Large intestine (tissue), 3 donors: Measurements from ENCODE around the gene SERTAD2. TPM values are rescaled to one million over a fixed set of nuclear protein-coding genes. Genes with fewer than 3 reads are reported as not detected.
A peak's percentile ranks its signal among the peaks of the same experiment; 100 is the strongest.

Experiments used
- DNase-seq, 2 donors: peaks; one replicate each; pipeline versions ENCODE4 v3.0.0 to v3.0.0-alpha.2; 2013
- H3K27ac ChIP-seq: one replicate; pipeline ENCODE4 v1.5.1; 2013; ENCODE audit warnings: low read length
- H3K27me3 ChIP-seq: 2 replicates; pipeline ENCODE4 v1.6.1; 2013; ENCODE audit warnings: low read length; ENCODE audit not compliant: control insufficient read depth, insufficient read depth
- H3K36me3 ChIP-seq: 2 replicates; pipeline ENCODE4 v1.6.1; 2013; ENCODE audit warnings: low read length; ENCODE audit not compliant: control insufficient read depth, insufficient read depth
- H3K4me1 ChIP-seq: one replicate; pipeline ENCODE4 v1.6.1; 2013; ENCODE audit warnings: low read length; ENCODE audit not compliant: control insufficient read depth, insufficient read depth
- H3K4me3 ChIP-seq: one replicate; pipeline ENCODE4 v1.5.1; 2013; ENCODE audit warnings: low read length
- H3K9me3 ChIP-seq: one replicate; pipeline ENCODE4 v1.6.1; 2013; ENCODE audit warnings: mild to moderate bottlenecking, low read depth, low read length, moderate library complexity; ENCODE audit not compliant: control insufficient read depth
- WGBS: methylation state at CpG from one replicate; pipeline ENCODE4 v1.1.5; 2013; ENCODE audit warnings: low lambda C conversion rate; ENCODE audit not compliant: insufficient coverage; 5-methylcytosine and 5-hydroxymethylcytosine counted together
- polyA plus RNA-seq: library from polyadenylated mRNA; unstranded; fragments of 120-200 nt; gene quantifications from one replicate; pipeline ENCODE4 v1.2.1, GENCODE V29; 2013

The SERTAD2 gene
- polyA plus RNA-seq, 1 donor = 19.7 TPM

DNA sequence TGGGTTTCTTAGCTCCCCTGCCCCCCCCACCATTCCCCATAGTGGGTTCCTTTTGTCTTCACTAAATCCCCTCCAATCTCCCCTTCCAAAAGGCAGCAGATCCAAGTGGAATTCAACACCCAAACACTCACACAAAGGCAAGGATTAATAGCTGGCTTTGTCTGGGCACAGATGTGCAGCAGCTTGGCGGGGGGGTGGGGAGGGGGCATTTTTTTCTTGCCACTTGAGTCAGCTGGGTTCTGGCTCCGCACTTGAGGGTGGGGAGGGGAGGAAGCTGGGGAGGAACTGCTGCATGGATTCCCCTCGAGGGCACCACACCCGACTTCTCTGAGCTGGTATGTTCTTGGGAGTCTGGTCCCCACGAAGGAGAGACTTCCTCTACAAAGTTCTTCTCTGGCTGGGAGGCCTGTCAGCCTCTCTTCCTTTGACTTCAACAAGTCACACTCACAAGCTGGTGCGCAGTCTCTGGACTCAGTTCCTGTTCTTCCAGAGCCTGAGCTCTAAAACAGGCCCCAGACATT, 36.0 kb downstream of the SERTAD2 start:
- Histone ChIP-seq H3K27me3 (no peaks in the 10 kb centered on the region), H3K27ac (no peak overlapping the region), H3K9me3 (no peaks in the 10 kb centered on the region), H3K4me1 (no peaks in the 10 kb centered on the region), H3K4me3 (no peak overlapping the region), H3K36me3 (no peaks in the 10 kb centered on the region)
- no peak for DNase-seq
- no CpG with 5 or more reads among the region's 6 CpGs for WGBS

DNA sequence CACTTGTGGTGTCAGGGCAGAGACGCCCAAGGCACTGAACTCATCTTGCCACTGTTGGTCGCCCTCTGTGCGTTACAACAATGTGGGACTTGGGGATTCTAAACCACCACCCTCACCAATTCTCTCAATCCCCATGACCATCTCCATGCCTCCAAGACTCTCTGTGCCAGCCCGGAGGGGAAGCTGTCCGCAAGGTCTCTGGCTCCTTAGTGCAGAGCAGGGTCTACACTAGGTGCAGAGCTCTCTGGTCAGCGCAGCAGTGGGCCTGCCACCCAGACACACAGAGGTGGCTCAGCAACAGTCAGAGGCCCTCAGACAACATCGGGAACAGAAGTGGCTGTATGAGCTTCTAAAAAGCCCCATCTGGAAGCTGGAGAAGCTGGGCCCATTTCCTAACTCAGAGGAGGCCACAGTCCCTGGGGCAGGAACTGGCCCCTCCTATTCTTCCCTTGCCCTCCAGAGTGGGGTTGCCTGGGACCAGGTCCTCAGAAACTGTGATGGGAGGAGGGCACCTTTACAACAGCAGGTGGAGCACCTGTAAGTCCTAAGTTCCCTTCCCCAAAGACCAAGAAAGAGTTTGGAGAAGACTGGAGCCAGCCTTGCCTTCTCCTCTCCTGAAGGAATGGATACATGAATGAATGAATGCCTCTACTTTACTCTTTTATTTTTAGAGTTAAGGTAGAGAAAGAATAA, 37.7 kb downstream of the SERTAD2 start:
- DNase-seq = no peak
- no peaks in the 10 kb centered on the region for H3K4me1 ChIP-seq
- no CpG with 5 or more reads among the region's 7 CpGs for WGBS

DNA sequence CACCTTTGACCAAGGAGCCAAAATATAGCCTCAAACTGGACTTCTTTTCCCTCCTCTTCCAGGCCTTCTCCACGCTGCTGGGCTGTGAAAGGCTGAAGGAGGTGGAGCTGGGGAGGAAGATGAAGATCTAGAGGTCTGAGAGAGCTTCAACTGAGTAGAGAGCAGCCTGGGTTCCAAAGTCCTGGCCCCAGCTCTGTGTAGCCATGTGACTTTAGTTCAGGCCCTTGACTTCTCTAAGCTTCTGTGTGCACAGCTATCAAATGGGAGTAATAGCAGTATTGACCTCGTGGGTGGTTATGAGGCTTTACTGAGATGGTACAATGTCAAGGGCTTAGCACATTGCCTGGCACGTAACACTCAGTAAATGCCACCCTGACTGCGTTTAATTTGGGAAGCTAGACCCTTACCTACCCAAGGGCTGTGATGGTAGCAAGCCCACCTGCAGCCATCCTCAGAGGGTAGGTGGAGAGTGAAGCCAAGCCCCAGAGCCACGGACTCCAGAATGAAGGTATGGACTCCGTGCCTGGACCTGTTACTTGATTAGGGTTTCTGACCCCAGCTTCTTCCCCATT, 38.4 kb downstream of the SERTAD2 start:
- H3K27me3 ChIP-seq = no peaks in the 10 kb centered on the region
- no peak overlapping the region for H3K27ac ChIP-seq
- no peaks in the 10 kb centered on the region for H3K4me1 ChIP-seq
- H3K9me3 ChIP-seq = no peaks in the 10 kb centered on the region
- no peak overlapping the region for H3K4me3 ChIP-seq
- no CpG with 5 or more reads among the region's 6 CpGs for WGBS
- H3K36me3 ChIP-seq = no peaks in the 10 kb centered on the region
- peak in 1 of 2 donors; percentile 74 for DNase-seq

More for the DNA sequence above, 37.7 kb downstream of the SERTAD2 start:
- no peaks in the 10 kb centered on the region for H3K9me3 ChIP-seq
- H3K27me3 ChIP-seq = no peaks in the 10 kb centered on the region
- H3K4me3 ChIP-seq = no peak overlapping the region
- H3K36me3 ChIP-seq = no peaks in the 10 kb centered on the region
- no peak overlapping the region for H3K27ac ChIP-seq

DNA sequence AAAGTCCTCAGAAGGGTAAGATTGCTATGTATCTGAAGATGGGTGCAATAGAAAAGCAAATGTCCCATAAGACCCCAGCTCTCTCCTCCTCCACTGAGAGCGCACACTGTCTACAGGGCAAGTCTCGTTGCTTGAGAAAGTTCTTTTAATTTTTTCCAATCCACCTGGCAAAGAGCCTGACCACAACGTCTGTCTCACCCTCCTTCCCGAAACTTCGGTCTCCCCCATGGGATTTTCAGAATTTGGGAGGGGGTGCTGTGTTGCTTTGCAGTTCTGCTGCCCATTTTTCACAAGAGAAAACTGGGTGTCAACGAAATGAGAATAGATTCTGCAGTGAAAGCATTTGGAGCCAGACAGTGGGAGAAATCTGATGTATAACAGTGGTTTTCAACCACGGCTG, 40.4 kb downstream of the SERTAD2 start:
- peaks cover 7% of the 10 kb centered on the region for H3K4me1 ChIP-seq
- H3K9me3 ChIP-seq = no peaks in the 10 kb centered on the region
- H3K4me3 ChIP-seq = no peak overlapping the region
- WGBS = 87% methylated on average over 3 of the region's 7 CpGs
- no peaks in the 10 kb centered on the region for H3K27me3 ChIP-seq
- DNase-seq = no peak
- H3K27ac ChIP-seq = no peak overlapping the region
- no peaks in the 10 kb centered on the region for H3K36me3 ChIP-seq

DNA sequence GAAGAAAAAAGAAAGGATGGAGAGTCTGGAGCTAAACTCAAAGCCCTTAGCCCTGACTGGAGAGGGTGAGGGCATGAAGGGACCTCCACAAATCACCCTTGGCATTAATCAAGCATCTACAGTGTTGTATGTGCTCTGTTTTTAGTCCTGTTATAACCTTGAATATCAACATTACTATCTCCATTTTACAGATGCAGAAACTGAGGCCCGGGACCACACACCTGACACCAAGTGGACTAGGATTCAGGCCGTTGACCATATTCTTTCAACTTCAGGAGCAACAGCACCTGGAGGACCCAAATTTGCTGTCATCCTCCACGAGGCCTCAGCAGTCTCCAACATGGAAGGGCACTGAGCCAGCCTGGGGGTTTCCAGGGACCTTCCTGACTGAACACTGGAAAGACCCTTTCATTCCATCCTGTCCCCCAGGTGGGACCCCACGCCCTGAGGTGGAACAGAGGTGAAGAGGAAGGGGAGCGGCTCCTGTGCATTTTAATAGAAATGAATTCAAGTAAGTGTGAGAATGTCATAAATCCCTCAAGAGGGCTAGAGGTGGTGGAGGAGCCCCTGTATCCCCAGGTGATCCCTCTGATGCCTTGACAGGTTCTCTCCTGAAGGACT, 41.0 kb downstream of the SERTAD2 start:
- WGBS = no CpG with 5 or more reads among the region's 5 CpGs
- no peaks in the 10 kb centered on the region for H3K27me3 ChIP-seq
- H3K4me3 ChIP-seq = no peak overlapping the region
- DNase-seq = no peak
- peaks cover 13% of the 10 kb centered on the region for H3K4me1 ChIP-seq
- H3K36me3 ChIP-seq = no peaks in the 10 kb centered on the region
- H3K27ac ChIP-seq = no peak overlapping the region
- no peaks in the 10 kb centered on the region for H3K9me3 ChIP-seq

DNA sequence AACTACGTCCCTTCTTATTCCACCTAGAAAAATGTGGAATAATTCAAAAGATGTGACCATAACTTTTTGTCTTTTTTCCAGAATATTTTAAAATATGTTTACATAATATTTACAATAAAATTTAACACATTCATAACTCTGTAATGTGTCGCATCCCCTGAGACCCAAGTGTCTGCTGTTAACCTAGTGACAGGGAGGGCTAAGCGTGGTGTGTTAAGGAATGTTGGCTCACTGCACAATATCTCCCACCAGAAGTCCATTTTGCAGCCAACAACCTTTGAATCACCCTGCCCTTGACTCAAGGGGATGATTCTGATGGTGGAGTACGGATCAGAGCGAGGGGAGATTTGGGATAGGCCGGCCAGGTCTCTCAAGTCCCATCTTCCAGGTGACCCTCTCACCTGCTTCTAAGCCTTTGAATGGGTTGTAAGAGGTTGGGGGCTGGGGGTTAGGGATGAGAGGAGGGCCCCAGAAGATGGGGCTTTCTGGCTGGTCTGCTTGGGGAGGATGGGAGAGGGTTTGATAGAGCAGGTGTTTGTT, 43.3 kb downstream of the SERTAD2 start:
- H3K4me1 ChIP-seq = peaks cover 35% of the 10 kb centered on the region
- no peak overlapping the region for H3K27ac ChIP-seq
- DNase-seq = no peak
- no peaks in the 10 kb centered on the region for H3K27me3 ChIP-seq
- H3K9me3 ChIP-seq = no peaks in the 10 kb centered on the region
- 100% methylated on average over 1 of the region's 6 CpGs for WGBS
- H3K4me3 ChIP-seq = no peak overlapping the region
- H3K36me3 ChIP-seq = no peaks in the 10 kb centered on the region

DNA sequence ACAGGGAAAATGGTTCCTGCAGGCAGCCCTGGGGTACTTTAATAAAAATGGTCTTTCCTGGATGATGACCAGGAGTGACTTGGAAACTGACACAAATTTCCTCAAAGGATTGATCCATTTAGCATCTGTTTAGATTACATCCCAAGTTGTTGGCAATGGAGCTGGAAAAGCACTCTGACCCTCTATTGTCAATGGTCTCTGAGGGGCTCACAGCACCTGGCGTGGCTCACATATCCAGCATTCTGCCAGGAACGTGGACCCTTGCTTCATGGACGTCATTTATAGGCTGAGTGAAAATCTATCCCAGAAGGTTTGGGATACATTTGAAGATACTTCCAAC, 43.8 kb downstream of the SERTAD2 start:
- Histone ChIP-seq H3K27me3 (no peaks in the 10 kb centered on the region), H3K4me3 (peak overlapping the region; percentile 70), H3K36me3 (no peaks in the 10 kb centered on the region), H3K27ac (peak overlapping the region; percentile 58), H3K9me3 (no peaks in the 10 kb centered on the region), H3K4me1 (peaks cover 39% of the 10 kb centered on the region)
- no peak for DNase-seq
- no CpG with 5 or more reads among the region's 3 CpGs for WGBS

DNA sequence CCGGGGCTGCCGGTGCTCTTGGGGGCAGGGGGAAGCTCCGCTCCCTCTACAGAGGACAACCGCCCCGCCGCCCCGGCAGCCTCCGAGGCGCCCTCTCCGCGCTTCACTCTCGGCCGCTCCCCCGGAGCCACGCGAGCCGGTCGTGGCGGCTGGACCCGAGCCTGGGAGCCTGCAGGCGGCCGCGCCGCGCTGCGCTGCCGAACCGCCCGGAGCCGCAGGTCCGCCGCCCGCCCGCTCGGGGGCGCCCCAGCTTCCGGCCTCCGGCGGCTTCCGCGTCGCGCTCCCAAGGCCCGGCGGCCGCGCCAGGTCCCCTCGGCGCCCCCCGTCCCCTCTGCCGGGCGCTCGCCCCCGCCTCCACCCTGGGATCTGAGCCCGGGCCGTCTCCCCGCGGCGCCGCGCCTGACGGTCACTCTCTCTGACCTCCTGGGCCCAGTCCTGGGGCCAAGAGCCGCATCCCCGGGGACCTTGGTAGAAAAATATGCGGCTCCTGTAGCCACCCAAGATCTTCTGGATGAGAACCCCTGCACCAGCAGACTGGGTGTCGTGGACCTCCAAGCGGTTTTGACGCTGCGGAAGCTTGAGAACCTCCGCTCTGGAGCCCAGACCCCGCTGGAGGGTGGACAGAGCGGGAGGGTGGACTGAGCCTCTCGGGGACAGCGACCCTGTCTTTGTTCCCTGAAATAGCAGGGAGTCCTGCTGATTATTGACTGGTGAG, 44.3 kb downstream of the SERTAD2 start:
- no peaks in the 10 kb centered on the region for H3K36me3 ChIP-seq
- H3K4me1 ChIP-seq = peaks cover 43% of the 10 kb centered on the region
- peak overlapping the region; percentile 70 for H3K4me3 ChIP-seq
- WGBS = 60% methylated on average over 1 of the region's 74 CpGs
- peak in 1 of 2 donors; percentile 73 for DNase-seq
- no peaks in the 10 kb centered on the region for H3K27me3 ChIP-seq
- H3K27ac ChIP-seq = peak overlapping the region; percentile 58
- no peaks in the 10 kb centered on the region for H3K9me3 ChIP-seq

DNA sequence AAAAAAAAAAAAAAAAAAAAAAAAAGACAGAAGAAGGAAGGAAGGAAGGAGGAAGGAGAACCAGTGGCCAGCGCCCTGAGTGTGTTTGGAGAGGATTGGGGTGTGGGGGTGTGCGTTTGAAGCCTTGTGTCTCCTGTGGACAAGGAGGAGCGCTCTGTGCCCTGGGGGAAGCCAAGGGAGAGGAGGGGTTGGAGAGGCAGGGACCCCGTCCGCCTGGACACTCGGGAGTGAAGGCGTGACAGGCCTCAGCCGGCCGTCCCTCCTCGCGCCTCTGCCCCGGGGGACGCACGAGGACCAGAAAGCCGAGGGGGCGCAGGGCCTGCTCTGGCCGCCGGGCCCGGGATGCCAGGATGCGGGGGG, 44.9 kb downstream of the SERTAD2 start:
- DNase-seq = no peak
- H3K36me3 ChIP-seq = no peaks in the 10 kb centered on the region
- H3K27me3 ChIP-seq = no peaks in the 10 kb centered on the region
- H3K27ac ChIP-seq = no peak overlapping the region
- peaks cover 43% of the 10 kb centered on the region for H3K4me1 ChIP-seq
- H3K4me3 ChIP-seq = peak overlapping the region; percentile 16
- no peaks in the 10 kb centered on the region for H3K9me3 ChIP-seq
- no CpG with 5 or more reads among the region's 20 CpGs for WGBS
